Islet of Langerhans (tissue), 1 donor: ENCODE results near the gene MYO5C.

Experiments used
- FAIRE-seq: peaks from one replicate; lab custom pipeline; 2011; peaks lifted over from hg19 to GRCh38; lab: Jason Lieb, UNC

Gene MYO5C

GRCh38 chr15:52278636-52279367, 16.8 kb downstream of the MYO5C start:
- no peak for FAIRE-seq

DNA sequence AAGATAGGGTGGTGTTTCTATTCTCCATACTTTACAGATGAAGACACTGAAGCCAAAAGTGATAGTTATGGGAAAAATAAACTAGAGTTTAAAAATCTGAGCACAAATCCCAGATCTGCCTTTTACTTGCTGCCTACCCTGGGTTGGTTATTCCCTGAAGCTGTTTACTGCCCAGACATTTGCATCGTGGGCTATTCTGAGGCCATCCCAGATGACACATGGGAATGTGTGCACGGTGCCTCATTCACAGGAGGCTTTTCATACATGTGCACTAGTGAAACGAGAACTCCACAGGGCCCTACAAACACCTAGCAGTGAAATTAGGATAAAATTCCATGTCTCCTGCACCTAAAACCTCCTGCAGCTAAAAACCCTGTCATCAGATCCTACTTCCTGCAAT, 17.5 kb downstream of the MYO5C start:
- FAIRE-seq = no peak

GRCh38 chr15:52277575-52277974, 18.0 kb downstream of the MYO5C start:
- FAIRE-seq = no peak

DNA sequence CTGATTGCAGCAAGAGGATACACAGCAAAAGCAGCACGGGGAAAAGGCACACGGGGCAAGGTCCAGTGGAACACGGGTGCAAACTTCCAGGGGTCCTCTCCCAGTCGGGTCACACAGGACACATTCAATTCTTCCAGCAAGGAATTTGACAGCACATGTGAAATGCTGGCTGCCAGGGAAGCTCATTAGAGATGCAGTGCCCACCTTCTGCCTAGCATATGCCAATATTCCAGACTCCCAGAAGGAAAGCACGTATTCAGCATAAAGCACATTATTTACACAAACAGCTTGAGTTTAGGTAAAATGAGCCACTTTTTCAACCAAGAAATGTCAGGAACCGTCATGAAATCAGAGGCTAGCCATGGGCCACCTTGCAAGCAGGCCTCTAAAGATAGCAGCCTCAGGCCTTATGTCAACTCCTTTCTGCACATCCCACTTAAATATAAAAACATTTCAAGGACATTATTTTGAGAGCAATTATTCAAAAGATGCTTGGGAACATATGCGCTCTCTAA, 19.3 kb downstream of the MYO5C start:
- FAIRE-seq = no peak

- FAIRE-seq = no peak
These were observed 31.9 kb downstream of the MYO5C start for GRCh38 chr15:52263563-52264282.

DNA sequence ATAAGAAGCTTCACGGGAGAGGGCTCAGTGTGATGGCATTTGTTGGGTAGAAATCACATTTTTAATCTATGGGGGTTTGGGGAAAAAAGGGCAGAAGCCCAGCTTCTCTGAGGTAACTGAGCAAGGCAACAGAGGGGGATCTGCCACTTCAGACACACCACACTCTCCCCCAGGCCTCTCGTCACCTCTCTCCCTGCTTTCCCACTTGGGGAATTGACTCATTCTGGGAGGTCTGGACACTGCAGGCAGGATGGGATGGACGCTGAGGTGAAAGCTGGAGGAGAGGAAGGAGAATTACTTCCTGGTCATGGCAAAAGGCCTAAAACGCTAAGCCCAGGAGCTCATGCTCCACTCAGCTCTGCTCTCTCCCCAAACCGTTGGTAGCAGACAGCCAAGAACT, 33.2 kb downstream of the MYO5C start:
- FAIRE-seq = no peak

DNA sequence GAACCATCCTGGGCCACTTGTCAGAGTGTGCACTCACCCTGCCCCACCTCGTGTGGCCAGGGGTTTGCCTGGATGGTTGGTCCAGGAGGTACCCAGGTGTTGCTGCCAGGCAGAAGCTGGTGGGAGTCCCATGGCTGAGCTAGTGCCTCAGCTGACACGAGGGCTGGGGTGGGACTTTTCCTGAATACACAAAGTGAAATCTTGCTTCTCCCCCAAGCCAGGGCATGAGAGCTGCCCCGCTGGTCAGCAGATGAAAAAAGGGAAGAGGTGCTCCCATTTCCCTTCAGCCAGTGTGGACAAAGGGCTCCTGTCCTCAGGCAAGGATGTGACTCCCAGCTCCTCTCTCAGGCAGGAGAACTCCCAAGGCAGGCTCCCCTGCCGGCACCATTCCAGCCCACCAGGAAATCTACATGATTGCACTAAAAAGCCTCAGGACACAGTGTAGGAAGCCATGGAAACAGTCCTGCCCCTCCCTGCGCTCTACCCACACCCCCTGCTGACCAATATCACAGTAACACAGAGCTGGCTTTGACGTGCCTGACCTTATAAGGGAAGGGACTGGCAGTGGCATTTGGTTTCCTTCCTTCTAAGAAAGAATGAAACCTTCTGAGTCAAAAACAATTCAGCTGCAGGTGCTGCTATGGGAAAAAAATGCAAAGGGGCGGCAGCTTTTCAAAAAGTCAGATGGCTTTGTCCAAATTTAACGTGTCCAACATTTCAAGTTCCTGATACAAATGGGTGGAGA, 33.9 kb downstream of the MYO5C start:
- no peak for FAIRE-seq

DNA sequence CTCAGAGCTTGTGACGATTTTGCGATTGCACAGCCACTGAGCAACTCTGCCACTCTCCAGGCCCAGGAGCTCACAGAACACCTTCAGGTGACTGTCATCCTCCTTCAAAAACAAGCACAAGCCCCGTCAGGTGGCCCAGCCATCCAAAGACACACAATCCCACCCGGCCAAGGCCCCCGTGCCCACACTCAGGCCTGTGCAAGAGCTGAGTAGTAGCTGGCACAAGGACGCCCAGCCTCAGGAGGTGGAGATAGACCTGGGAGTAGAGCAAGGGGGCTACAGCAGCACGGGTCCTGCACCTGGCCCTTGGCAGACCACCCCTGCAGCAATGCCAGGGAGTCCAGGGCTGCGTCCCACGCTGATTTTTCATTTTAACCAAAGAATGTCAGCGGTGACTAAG, 34.6 kb downstream of the MYO5C start:
- no peak for FAIRE-seq

DNA sequence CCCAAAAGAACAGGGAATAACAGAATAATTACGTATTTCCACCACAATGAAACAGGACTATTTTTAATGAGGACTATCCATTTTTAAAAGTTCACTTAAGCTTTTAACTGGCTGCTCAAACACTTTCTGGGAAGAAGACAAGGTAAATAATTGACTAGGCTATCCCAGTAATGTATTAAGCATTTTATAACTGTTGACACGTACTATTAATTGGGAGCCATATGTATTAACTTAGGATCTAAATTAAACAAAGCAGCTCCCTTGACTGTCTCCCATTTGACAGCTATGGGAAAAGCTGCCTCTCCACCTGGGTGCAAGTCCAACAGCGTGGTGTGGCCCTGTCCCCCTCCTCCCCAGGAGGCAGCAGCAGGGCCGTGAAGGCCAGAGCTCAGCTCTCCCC, 36.1 kb downstream of the MYO5C start:
- FAIRE-seq = no peak

DNA sequence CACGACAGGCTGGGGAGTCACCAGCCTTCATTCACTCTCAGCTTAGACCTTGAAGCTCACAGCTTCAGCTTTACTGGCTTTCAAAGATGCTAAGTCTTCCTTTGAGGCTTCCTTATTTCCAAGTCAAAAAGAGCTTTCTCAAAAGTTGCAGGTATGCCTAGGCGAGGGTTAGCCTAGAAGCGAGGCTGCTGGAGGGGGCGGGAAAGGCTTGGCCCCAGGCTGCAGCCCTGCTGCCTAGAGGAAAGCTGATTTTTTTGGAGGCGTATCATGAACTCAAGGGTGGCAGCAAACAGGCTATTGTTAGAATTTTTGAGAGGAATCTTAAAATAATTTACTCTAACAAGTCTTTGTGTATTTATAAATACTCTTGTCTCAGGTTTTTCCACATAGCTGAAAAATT, 37.1 kb downstream of the MYO5C start:
- no peak for FAIRE-seq

GRCh38 chr15:52257734-52258062, 37.9 kb downstream of the MYO5C start:
- no peak for FAIRE-seq

GRCh38 chr15:52256930-52257733, 38.5 kb downstream of the MYO5C start:
- no peak for FAIRE-seq

GRCh38 chr15:52256366-52256765, 39.2 kb downstream of the MYO5C start:
- FAIRE-seq = no peak

- FAIRE-seq = no peak
These were observed 39.7 kb downstream of the MYO5C start for GRCh38 chr15:52255935-52256334.

DNA sequence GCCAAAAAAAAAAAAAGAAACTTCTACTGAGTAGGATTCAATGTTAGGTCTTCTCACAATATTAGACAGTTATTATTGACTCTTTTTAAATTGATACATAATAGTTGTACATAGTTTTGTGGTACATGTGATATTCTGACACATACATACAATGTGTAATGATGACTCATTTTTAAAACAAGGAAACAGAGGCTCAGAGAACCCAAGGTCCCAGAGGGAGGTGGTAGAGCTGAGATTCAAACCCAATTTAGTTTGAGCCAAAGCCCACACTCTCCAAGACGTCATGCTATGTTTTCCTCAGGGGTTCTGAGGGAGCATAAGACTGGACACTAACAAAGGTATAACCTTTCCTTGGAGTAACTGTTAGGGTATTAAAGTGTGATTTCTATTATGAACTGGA, 40.6 kb downstream of the MYO5C start:
- FAIRE-seq = no peak

DNA sequence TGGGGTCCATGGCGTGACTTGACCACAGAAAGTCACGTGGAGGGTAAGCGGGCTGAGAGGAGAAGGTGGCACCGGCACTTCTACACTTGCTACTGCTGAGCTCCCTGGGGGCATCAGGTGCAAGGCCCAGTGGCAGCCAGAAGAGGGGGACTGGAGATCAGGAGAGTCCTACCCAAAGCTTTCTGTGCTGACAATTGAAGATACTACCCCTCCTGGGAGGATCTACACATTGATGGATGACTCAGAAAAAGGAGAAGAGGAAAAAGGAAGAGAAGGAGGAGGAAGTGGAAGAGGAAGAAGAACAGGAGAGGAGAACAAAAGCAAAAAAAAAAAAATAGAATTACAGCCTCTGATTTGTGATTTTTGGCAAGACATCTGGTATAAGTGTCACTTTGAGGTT, 41.2 kb downstream of the MYO5C start:
- no peak for FAIRE-seq

DNA sequence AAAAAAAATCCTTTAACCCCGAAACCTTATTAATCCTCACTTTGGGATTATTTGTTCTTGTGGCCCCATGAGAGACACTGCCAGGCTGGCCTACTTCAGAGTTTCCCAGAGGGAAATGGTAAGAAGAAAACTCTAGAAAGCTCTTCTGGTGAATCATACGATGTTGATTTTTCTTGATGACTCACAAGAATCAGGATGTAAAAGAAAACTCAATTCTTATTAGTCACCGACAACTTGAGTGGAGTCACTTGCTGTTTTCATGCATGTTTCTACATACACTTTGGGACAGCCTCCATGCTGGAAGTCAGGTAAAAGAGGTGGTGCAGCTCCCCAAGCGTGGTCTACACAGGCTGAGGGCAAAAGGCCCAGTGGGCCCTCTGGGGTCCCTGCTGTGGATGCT, 42.8 kb downstream of the MYO5C start:
- no peak for FAIRE-seq

GRCh38 chr15:52251144-52251860, 44.3 kb downstream of the MYO5C start:
- no peak for FAIRE-seq

DNA sequence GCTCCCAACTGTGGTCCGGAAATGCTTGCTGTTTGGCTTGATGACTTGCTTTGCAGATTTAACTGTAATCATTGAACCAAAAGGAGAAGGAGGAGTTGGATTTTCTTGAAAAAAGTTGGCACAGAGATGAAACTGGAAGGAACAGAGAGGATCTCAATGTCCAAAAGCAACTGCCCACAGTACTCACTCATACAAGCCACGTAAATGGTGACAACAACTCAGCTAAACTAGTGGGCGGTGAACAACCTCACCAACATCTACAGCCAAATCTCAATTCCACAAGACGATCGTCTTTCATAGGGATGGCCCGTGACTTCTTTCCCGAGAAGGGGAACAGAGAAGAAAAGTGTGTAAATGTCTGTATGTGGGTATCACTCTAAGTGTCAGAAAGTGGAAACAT, 48.1 kb downstream of the MYO5C start:
- no peak for FAIRE-seq

- FAIRE-seq = no peak
These were observed 48.7 kb downstream of the MYO5C start for GRCh38 chr15:52246686-52247431.
